Hippocampal formation (tissue), 2 donors: ENCODE measurements around the gene XIRP1.

Experiments used
- DNase-seq, 2 donors: peaks; one replicate each; lab custom pipeline; 2025; lab: John Stamatoyannopoulos, UW

The XIRP1 gene

DNA sequence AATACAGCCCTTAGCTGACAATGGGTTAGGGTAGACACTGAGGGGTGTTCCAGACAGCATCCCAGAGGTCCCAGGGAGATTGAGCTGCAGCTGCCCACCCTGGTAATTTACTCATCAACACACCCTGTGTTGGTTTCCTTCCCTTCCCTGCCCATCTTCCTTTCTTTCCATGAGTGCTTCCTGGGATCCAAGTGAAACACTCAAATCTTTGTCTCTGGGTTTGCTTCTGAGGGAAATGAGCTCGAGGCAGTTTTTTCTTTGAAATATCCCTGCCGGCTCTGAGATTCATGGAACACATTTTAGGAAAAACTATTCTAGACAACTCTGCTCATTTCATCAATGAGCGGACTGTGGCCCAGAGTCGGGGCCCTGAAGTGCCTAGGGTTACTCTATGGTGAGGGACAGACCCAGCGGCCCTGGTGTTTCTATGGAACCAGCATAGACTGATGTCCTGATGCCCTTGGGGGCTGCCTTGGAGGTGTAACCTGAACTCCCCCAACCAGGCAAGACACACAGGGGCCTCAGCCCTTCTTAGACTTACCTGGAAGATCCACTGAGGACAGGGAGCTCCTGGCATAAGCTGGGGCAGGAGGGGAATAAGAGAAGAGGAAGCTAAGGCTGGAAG is 24.1 kb downstream of the XIRP1 start:
- no peak for DNase-seq

DNA sequence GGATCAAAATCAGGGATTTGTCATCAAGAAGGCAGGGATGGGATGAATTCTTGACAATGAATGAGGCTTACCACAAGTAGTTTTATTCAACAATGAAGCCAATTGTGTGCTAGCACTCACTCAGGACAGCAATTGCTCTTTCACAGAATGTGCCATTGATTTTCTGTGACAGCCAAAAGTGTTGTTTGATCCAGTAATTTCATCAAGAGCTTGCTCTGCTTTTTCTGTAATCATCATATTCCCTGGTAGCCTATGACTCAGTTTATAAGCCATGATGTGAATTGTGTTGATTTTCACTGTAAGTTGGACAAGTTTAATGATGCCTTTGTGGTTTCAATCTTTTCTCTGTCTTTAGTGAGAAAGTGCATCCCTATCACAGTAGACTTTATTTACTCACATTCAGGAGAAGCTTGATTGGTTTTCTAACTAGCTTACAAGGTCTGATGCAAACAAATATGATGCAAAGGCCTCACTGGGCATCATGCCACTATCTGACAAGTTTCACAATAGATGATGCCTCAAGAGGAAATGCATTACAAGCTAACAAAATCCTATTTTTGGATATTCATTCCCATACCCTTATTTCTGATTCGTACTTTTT is 25.4 kb downstream of the XIRP1 start:
- DNase-seq: peak in 1 of 2 donors; percentile 40

DNA sequence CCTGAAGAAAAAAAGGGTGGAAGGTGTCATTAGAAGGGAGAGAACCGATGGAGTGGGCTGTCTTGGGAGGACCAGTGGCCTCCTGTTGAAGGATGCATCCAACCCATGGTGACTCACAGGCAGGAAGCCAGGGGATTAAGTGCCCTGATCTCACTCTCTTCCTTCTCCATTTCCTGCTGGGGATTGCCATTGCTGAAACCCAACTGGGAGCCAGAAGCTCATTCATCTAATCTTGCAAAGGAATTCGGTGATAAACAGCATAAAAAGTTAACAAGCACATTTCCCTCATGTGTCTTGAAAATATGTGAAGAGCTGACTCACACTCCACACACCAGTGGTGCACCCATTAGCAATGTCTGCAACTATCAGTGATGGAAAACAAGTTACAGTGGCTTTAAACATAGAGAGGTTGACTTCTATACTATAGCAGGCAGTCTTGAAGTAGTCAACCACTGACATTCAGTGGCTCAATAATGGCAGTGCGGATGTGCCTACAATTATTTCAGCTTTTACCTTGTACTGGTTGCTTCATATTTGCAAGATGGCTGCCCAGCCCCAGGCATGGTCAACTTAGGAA is 26.2 kb downstream of the XIRP1 start:
- no peak for DNase-seq

DNA sequence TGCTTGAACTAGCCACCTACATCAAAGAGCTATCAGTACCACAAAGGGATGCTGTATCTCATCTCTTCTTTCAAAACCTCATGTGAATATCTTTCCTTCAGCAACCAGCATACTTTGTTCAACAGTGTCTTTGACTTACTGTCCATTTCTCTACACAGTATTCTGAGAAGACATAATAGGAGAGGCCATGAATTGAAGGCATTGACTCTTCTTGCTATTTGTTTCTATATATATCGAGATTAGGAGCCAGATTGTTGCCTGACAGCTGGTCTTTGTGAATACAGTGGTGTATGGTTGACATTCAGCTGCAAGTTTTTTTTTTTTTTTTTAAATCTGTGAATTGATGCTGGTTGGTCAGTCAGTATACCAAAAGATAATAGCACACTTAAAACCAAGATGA is 26.9 kb downstream of the XIRP1 start:
- DNase-seq: no peak

DNA sequence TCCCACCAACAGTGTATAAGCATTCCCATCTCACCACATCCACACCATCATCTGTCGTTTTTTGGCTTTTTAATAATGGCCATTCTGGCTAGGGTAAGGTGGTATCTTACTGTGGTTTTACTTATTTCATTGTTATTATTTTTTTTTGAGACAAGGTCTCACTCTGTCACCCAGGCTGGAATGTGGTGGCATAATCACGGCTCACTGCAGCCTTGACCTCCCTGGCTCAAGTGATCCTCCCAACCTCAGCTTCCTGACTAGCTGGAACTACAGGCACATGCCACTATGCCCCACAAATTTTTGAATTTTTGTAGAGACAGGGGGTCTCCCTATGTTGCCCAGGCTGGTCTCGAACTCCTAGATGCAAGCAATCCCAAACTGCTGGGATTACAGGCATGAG is 28.0 kb downstream of the XIRP1 start:
- DNase-seq: no peak

DNA sequence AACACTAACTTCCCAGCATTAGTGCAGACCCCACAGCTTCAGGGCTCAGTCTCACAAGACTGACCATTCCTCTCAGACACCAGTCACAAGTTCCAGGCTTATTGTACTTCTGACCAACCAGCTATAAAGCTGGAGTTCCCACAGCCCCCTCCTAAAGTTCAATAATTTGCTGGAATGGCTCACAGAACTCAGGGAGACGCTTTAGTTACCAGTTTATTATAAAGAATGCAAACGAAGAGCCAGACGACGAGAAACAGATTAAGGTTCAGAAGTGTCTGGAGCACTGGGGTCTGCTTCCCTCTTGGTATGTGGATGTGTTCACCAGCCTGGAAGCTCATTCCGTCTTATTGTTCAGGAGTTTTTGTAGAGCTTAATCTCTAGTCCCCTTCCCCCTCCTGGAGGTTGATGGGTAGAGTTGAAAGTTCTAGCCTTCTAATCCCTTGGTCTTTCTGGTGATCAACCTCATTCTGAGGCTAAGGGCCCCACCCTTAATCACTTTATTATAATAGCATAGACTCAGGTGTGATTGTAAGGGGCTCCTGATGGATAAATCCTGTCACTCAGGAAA is 34.2 kb downstream of the XIRP1 start:
- DNase-seq: no peak

DNA sequence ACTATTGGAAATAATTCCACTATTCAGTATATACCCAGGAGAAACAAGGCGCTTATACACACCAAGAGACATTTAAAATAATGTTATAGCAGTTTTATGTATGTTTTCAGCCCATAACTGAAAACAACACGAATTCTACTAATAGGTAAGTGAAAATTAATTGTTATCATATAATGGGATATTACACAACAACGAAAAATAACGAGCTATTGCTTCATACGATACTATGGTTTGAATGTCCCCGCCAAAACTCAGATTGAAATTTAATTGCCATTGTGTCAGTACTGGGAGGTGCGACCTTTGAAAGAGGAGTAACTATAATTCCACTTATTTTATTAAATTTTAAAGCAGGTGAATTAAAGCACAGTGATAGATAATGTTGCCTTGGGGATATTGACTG is 35.0 kb downstream of the XIRP1 start:
- DNase-seq: no peak

DNA sequence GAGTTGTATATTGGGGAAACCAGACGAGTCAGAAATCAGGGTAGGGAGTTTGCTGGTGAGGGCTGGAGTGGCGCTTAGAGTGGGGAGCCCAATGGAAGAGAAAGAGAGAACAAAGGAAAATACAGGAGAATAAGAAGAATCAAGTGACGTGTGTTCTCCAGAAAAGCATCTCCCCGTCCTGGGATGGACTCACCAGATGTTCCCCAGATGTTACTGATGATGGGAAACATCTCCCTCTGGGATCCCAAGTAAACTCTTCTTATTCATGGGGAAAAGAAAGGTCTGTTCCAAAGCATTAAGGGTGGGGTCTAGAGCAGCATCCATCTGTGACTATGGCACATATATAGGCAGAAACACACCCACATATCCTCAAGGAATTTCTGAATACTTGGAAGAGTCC is 36.0 kb downstream of the XIRP1 start:
- no peak for DNase-seq

DNA sequence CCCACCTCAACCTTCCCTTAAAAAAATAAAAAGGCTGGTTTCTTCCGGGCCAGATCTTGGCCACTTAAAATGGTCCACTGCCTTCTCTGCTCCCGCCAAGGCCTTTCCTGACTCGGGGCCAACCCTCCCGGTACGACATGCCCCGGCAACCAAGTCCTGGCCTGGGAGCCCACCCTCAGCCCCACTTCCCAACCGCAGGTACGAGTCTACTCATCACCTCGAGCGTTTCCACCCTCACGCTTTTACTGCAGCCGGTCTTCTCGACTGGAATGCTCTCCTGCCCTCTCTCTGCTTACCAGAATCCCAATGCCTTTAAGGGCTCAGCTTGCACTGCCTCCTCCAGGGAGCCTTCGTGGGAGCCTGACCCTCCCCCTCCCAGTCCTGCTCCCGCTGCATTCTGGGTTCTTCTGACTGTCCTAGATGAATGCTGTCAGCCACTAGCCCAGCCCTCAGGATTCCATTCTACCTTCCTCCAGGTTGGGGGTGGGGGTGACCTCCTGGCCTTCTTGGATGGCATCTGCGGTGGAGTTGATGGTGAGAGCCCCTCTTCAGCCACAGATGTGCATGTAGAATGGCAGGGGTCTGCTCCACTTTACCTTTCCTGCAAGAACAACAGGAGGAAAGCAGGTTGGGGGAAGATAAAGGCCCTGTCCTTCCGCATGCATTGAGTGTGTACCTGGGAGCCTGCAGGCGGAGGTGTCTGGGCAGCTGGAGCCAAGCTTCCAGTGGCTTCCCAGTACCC is 37.9 kb downstream of the XIRP1 start:
- DNase-seq: no peak

DNA sequence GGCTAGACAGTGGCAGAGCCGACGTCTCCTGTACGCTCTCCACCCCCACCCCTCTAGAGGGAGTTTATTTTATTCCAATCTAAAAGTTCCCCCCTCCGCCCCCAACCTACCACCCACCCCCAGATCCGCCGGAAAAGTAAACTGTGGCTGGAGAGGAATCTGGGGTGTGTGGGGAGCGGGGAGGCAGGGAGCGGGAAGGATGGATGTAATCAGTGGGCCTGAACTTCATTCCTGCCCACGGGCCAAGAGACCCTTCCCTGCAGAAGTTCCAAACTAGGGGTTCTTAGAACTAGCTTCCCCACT is 38.5 kb downstream of the XIRP1 start:
- DNase-seq: no peak

DNA sequence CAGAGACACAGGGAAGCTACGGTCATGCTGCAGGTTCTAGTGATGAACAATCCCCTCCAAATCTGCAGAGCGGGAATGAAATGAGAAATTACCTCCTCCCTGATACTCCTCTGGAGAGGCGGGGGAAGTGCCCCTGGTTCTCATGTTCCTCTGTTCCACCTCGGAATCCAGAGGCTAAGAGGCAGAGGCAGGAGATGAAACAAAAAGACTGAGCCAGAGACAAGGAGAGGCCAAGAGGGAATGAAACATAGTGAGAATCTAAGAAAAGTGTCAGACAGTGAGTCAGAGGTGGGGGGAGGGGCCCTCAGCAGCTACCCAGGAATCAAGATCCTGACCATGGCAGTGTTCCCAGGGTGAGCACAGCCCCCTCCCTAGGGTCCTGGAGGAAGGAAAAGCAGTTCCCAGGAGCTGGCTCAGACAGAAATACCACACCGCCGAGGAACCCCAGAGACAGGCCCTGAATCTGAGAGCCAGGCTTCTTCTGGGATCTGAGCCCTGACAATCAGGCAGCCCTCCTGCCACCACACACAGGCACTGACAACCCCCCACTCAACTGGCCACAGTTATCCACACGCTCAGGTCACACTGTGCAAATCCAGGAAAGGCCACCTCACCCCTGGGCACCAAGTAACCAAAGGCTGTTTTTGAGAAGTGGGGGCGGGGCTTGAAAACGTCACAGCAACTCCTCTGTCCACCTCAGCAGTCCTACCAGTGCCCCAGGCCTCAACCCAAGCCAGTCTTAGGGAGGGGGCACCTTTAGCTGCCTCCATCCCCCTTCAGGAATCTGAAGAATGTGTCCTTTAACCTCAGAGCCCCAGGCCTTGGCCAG is 41.4 kb downstream of the XIRP1 start:
- peak; percentile 35 to 58 for DNase-seq

DNA sequence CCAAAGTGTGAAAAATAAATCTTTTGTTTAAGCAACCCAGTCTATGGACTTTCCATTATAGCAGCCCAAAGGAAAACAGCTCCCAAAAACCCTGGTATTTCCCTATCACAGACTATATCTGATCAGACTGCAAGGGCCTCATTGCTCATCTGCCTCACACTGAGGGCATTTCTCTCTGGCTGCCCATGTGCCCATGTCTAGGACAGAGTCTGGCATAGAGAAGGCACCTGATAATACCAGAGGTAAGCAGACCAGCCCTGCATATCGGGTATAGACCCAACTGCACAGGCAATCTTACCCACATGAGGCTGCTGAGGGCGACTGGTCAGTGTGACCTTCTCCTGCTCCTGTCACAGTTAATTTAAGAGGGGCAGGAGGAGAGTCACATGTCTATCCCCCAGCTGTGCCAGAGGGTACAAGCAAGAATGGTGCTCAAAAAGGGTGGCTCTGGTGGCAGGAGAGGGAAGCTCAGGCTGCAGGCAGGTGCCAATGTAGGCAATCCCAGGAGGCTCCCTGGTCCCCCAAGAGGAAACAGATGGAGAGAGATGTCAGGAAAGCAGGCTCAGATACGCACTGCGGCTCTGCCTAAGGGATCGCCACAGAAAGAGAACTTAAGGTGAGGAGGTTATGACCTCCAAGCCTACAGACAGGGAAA is 42.1 kb downstream of the XIRP1 start:
- DNase-seq: no peak

DNA sequence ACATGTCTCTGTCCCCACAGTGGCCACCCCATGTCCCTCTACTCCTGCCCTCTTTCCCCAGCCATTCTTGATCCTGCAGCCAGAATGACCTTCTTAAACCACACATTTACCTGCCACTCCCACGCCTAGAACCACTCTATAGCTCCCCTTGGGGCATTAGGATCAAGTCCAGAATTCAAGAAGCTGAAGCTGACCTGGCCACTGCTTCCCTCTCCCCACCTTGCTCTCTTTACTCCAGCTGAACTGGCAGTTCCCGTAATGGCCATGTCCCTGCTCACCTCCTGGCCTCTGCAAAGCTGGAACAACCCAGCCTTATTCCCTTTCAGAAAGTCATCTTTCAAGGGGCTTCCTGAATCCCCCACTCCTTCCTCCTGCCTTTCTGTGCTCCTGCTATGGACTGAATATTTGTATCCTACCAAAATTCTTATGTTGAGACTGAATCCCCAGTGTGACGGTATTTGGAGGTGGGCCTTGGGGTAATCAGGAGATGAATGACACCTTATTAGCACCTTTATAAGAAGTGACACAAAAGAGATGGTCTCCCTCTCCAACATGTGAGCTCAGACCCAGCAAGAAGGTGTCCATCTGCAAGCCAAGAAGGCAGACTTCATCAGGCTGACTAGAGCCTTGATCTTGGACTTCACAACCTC is 42.8 kb downstream of the XIRP1 start:
- no peak for DNase-seq

DNA sequence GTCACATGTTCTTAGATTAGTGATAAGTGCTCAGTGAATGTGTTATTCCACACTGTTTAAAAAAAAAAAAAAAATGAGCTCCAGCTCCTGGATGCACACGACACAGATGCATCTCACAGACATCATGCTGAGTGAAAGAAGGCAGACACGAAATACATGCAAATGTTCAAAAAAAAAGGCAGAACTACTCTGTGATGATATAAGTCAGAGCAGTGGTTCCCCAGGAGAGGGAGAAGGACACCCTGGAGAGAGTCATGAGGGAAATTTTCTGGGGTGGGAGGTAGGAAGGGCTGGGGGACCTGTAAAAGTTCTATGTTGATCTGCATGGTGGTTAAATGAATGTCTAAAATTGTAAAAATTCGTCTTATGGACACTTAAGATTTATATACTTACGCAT is 43.3 kb downstream of the XIRP1 start:
- no peak for DNase-seq

DNA sequence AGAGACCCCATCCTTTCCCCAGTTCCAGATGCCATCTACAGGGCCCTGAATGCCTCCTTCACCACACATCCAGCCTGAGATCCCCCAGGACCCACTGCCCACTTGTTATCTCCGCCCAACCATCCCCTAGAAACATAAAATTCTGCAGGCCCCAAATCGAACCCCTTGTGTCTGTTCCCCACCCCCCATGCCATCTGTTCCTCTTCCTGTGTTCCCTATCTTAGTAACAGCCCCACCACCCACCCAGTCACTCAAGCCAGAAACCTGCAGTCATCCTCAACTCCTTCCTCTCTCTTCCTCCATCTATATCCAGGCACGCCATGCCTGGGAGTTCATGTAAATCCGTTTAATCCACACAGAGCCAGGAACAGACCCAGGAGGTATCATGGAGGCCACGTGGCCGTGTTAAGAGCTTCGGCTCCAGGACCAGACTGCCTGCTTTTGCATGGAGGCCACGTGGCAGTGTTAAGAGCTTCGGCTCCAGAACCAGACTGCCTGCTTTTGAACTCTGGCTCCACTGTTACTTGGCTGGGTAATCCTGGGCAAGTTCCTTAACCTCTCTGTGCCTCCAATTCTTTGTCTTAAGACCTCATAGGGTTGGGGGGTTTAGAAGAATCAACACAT is 43.8 kb downstream of the XIRP1 start:
- DNase-seq: peak in 1 of 2 donors; percentile 17

DNA sequence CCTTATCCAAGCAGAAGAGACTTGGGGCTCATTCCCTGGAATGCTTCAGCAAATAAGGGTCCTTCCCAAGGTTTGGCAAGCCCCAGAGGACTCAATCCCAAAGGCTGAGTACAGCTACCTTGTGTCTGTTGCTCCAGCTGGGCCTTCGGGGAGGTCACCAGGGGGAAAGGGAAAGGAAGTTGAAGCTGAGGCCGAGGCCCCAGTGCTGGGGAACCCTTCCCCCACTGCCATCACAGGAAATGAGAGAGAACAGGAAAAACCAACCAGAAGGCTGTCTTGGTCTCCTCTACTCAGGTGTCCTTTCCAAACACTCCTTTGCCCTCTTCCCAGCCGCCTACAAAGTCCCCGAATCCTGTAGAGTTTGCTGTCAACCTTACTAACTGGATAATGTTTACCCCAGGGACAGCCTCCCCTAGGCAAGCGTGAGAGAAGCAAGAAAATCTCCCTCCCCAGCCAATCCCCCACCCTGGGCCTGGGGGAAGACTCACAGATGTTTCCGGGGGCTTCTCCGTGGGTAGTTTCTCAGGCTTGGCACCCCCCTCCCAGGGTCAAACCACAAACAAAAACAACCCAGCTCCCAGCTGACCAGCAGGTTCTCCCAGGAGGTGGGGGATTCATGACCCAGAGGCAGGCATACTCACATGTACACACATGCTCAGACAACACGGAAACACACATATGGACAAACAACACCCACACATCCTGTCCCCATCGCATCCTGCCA is 44.5 kb downstream of the XIRP1 start:
- DNase-seq: no peak

DNA sequence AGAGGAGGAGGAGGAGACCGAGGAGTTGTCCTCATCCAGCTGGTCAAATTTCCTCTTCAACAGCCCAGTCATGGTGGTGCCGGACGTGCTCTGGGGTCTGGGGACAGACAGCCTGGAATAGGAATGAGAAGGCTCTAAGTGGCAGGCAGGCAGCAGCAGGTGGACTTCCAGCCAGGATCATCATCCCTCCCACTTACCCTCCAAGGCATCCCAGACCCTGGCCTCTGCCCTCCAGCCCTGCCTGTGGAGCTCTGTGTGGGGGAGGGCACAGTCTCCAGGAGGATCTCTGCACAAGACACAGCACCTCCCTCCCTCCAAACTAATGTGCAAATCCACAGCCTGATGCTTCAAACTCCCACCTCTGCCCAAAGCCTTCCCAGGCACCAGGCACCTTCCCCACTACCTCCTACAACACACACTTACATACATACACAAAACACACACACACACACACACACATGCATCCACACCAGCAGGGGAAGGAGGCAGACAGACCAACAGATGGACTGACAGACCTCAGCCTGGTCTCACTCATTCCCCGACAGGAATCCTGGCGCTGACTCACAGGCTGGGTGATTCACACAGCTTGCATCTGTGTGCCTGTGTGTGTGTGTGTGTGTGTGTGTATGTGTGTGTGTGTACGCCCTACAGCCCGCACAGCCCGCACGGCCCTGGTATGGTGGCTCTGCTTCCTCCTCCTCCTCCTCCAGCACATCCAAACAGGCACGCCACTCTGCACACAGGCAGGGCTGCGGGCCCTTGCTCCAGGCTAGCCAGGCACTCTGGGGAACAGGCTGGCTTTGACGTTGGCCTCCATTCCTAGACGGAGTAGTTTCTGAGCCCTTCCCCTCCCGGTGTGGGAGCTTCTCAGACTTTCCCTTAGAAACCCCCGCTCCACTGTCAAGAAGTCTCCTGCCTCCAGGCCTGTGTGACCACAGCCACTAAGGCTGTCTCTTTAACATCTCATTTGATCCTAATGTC is 45.5 kb downstream of the XIRP1 start:
- peak in 1 of 2 donors; percentile 33 for DNase-seq

DNA sequence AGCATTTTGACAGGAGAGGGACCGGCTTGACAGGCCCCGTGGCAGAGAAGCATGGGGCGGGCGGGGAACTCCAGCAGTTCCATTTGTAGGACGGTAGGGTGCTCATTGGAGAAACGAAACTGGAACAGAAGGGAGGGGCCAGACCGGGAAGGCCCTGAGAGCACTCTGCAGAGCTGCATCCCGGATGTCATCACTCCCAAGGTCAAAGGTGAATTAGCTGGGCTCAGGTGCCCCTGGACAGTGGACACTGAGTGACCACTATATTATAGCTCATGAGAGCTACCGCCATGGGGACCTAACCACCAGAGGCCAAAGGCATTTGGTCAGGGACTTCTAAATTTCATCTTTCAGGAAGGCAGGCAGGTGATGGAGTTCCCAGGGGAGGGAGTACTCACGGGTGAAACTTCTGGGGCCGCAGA is 46.3 kb downstream of the XIRP1 start:
- no peak for DNase-seq
